Lower lobe of right lung (tissue), 2 donors: Measurements from ENCODE around the gene PLPP7. TPM values are rescaled to one million over a fixed set of nuclear protein-coding genes. Genes with fewer than 3 reads are reported as not detected.
"Not testable (repeated sequence)": the region's sequence is repeated elsewhere in the genome, so short reads cannot be mapped to it uniquely, and the experiment has no call there.

Experiments used
- ATAC-seq, 2 donors: fragments of 200-7000 bp; cut with Tn5 transposase; one replicate each; pipeline ENCODE4 v1.9.1; 2020 to 2022; ENCODE audit warnings: mild to moderate bottlenecking in 2 of 2, moderate library complexity in 2 of 2
- DNase-seq: peaks from one replicate; pipeline ENCODE4 v3.0.0-alpha.2; 2020
- H3K27ac ChIP-seq: fragments of 200-600 bp; one replicate; pipeline ENCODE4 v1.8.0; 2022
- H3K27me3 ChIP-seq: fragments of 200-600 bp; one replicate; pipeline ENCODE4 v1.8.0; 2022; ENCODE audit warnings: low read depth
- H3K36me3 ChIP-seq: fragments of 200-600 bp; one replicate; pipeline ENCODE4 v1.8.0; 2022; ENCODE audit warnings: mild to moderate bottlenecking
- H3K4me1 ChIP-seq: fragments of 200-600 bp; one replicate; pipeline ENCODE4 v1.8.0; 2022
- H3K4me3 ChIP-seq: fragments of 200-600 bp; one replicate; pipeline ENCODE4 v1.8.0; 2022; ENCODE audit warnings: mild to moderate bottlenecking
- H3K9me3 ChIP-seq: fragments of 200-600 bp; one replicate; pipeline ENCODE4 v1.8.0; 2022
- intact Hi-C: fragments of 100-400 bp; cut with DNase I; formaldehyde crosslinking; loops from one replicate; pipeline ENCODE4 v1.11.0; 2022
- long read RNA-seq: library from polyadenylated mRNA; unstranded; transcript quantifications from one replicate; pipeline ENCODE4 v2.0.0, GENCODE V29; 2021
- total RNA-seq: library from RNA; stranded (reverse); fragmentation: NEBNext Ultra II Directional; extraction: Animal tissue kit (Norgen Biotek cat#: 25700); gene quantifications from one replicate; pipeline ENCODE4 v1.2.1, GENCODE V29; 2021
- TF ChIP-seq, protein P1 (sequence below): fragments of 200-600 bp; IDR thresholded peaks from one replicate; pipeline ENCODE4 v1.8.0; 2022; ENCODE audit warnings: antibody characterized with exemption, mild to moderate bottlenecking
- donor health status: DM: no; HTN: yes; CAD: no; lungs with severe emphysema.

The PLPP7 gene
- 1.7 TPM for total RNA-seq
- long read RNA-seq, partial matches to known transcripts, result 1 of 7 reads
- long read RNA-seq, other reads (novel, unspliced or antisense), result 5 of 7 reads

DNA sequence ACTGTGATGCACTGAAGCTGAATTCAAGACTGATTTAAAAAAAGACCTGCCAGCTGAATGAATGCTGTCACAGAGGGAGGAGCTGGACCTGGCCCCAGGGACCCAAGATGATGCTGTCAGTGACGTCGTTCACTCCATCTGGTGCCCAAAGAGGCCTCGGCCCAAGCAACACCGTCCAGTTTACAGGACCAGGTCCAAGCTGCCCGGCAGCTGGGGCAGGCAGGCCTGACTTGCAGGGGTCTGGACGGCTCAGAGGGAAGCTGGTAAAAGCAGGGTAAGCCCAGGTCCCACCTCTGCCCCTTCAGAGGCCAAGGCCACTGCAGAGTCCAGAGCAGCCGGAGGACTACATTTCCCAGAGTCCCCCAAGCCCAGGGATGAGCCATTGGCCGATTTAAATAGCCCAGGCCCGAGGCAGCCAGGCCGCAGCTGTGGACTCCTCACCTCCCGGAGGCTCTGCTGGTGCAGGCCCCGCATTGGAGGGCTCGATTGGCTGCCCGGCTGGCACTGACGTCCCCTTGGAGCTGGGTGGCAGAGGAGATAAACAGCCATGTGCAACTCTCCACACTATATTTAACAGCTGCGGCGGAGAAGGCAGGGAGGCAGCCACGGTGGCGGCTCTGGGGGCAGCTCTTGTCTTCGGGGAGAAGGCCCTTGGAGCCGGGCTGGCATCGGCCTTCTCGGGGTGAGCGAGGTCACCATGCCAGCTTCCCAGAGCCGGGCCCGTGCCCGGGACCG lies at the start of gene PLPP7:
TSS of gene PLPP7 (plus strand) at position 423 of the 735 bp plus-strand sequence. CDS start at position 698, 275 bp downstream.
- H3K27me3 ChIP-seq, result no peaks in the 10 kb centered on the region
- no peaks in the 10 kb centered on the region for H3K4me1 ChIP-seq
- H3K27ac ChIP-seq, result peak within 1 kb of the TSS; percentile 58
- no peaks in the 10 kb centered on the region for H3K9me3 ChIP-seq
- H3K36me3 ChIP-seq, result no peaks in the 10 kb centered on the region
- TF ChIP-seq, protein P1, sequence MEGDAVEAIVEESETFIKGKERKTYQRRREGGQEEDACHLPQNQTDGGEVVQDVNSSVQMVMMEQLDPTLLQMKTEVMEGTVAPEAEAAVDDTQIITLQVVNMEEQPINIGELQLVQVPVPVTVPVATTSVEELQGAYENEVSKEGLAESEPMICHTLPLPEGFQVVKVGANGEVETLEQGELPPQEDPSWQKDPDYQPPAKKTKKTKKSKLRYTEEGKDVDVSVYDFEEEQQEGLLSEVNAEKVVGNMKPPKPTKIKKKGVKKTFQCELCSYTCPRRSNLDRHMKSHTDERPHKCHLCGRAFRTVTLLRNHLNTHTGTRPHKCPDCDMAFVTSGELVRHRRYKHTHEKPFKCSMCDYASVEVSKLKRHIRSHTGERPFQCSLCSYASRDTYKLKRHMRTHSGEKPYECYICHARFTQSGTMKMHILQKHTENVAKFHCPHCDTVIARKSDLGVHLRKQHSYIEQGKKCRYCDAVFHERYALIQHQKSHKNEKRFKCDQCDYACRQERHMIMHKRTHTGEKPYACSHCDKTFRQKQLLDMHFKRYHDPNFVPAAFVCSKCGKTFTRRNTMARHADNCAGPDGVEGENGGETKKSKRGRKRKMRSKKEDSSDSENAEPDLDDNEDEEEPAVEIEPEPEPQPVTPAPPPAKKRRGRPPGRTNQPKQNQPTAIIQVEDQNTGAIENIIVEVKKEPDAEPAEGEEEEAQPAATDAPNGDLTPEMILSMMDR, result no peak
- DNase-seq (no peak), ATAC-seq (peak; percentile 57 to 69)
- intact Hi-C loops, result no loop called here
- peak within 1 kb of the TSS; percentile 51 for H3K4me3 ChIP-seq

DNA sequence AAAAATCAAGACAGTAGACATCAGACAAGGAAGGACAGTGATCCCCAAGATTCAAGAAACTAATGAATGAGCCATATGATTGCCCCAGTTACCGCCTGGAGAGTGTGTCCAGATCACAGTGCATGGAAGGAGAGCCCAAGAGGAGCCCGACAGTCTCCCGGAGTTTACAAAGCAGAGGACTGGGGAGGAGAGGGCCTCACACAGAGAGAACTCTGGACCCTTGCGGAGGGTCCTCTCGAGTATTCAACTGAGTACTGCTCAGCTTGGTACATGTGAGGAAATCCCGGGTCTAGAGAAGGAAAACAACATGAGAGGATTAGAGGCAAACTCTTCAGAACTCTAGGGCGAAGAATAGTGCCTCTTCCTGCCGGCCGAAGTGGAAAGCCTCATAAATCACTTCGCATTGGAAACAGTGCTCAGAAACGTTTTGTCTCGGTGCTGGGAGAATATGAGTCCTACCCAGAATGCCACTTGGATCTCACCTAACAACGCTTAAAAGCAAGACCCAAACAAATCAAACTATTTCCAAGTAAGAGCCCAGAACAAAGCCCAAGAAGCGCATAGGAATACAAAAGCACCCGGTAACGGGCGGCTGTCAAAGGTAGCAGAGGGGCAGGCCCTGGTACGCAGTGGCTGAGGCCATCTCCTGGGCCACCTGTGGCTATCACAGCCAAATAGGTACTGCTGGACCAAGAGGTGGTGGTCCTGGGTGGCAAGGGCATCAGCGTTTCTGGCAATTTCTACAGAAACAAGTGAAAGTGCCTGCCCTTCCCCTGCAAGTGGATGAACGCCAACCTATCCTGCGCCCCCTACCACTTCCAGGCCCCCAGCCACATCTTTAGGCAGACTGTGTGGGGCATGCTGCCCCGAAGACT lies 49.2 kb upstream of the PLPP7 start:
- DNase-seq (peak; percentile 30), ATAC-seq (no peak)
- TF ChIP-seq, protein P1, result no peak
- H3K36me3 ChIP-seq, result peaks cover 9% of the 10 kb centered on the region
- H3K27me3 ChIP-seq, result no peaks in the 10 kb centered on the region
- H3K9me3 ChIP-seq, result no peaks in the 10 kb centered on the region
- H3K27ac ChIP-seq, result no peak overlapping the region
- no peak overlapping the region for H3K4me3 ChIP-seq
- peaks cover 28% of the 10 kb centered on the region for H3K4me1 ChIP-seq
- intact Hi-C loops, result no loop called here

DNA sequence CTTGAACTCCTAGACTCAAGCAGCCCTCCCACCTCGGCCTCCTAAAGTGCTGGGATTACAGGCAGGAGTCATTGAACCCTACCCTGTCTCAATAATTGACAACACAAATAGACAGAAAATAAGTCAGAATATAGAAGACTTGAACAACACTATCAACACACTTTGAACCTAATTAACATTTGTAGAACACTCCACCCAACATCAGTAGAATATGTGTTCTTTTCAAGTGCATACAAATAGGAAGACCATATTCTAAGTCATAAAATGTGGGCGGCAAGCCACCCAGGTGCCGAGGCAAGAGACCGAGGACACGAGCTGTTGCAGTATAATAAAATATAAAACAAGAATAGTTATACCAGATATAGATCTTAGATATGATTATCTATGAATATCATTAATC lies 45.2 kb upstream of the PLPP7 start:
- H3K27ac ChIP-seq, H3K4me3 ChIP-seq, DNase-seq, H3K36me3 ChIP-seq, H3K27me3 ChIP-seq, H3K9me3 ChIP-seq, H3K4me1 ChIP-seq, intact Hi-C loops, ATAC-seq: not testable (repeated sequence)

DNA sequence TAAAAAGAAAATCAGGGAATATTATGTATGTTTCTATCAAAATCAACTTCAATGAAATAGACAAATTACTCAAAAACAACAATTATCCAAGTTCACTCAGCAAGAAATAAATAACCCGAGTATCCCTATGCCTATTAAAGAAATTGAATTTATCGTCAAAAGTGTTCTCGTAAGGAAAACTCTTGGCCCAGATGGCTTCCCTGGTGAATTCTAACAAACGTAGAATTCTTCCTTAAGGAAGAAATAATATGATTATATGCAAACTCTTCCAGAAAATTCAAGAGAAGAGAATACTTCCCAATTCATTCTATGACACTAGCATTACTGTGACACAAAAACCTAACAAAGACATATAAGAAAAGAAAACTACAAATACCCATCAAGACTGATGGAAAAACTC lies 42.9 kb upstream of the PLPP7 start:
- no peaks in the 10 kb centered on the region for H3K36me3 ChIP-seq
- no peaks in the 10 kb centered on the region for H3K9me3 ChIP-seq
- ATAC-seq (no peak), DNase-seq (no peak)
- TF ChIP-seq, protein P1, result no peak
- no peak overlapping the region for H3K27ac ChIP-seq
- intact Hi-C loops, result no loop called here
- H3K27me3 ChIP-seq, result no peaks in the 10 kb centered on the region
- no peak overlapping the region for H3K4me3 ChIP-seq
- H3K4me1 ChIP-seq, result no peaks in the 10 kb centered on the region

DNA sequence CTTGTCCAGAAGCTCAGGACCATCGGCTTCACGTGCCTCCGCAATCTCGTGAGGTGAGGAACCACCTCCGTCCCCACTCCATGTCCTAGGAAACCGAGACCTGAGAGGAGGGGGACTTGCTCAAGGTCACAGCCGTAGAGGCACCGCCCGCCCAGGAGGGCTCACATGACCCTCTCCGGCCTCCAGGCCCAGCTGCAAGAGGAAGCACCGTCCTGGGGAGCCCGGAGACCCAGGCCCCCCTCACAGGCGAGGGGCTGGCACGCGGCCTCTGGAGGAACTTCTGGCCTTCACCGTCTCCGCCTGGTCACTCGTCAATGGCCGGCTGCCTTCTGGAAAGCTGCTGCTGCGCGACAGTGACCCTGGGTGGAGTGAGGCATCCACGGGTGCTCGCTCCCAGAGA lies 37.4 kb upstream of the PLPP7 start:
- no peaks in the 10 kb centered on the region for H3K27me3 ChIP-seq
- no peaks in the 10 kb centered on the region for H3K9me3 ChIP-seq
- H3K4me1 ChIP-seq, result peaks cover 32% of the 10 kb centered on the region
- H3K27ac ChIP-seq, result peak overlapping the region; percentile 82
- intact Hi-C loops, result no loop called here
- H3K36me3 ChIP-seq, result no peaks in the 10 kb centered on the region
- TF ChIP-seq, protein P1, result no peak
- peak overlapping the region; percentile 48 for H3K4me3 ChIP-seq
- DNase-seq (peak; percentile 60), ATAC-seq (peak in 1 of 2 donors; percentile 6)
